ENCODE measurements around the gene NCSTN. TPM values are rescaled to one million over a fixed set of nuclear protein-coding genes. Genes with fewer than 3 reads are reported as not detected.

The NCSTN gene
- total RNA-seq, 6 experiments from 2014 or later = 133 to 154 (median 145) TPM

- DNase-seq = no peak
- no peak overlapping the region for H3K4me3 Mint-ChIP-seq
- H3K9me3 Mint-ChIP-seq = no peaks in the 10 kb centered on the region
- H3K27ac Mint-ChIP-seq = no peak overlapping the region
- H3K36me3 Mint-ChIP-seq (ENCODE audit: low read depth) = no peaks in the 10 kb centered on the region
- peaks cover 42% of the 10 kb centered on the region for H3K27me3 Mint-ChIP-seq (ENCODE audit: insufficient read depth)
- no peak for TF ChIP-seq CTCF (IDR thresholded peaks at IDR 0.05)
- H3K4me1 Mint-ChIP-seq (ENCODE audit: low read depth) = no peaks in the 10 kb centered on the region
Observed at GRCh38 chr1:160394673-160395072, 51.5 kb downstream of the NCSTN start.

GRCh38 chr1:160397651-160398050, 54.5 kb downstream of the NCSTN start:
- no peak overlapping the region for H3K4me3 Mint-ChIP-seq
- TF ChIP-seq CTCF (IDR thresholded peaks at IDR 0.05) = no peak
- H3K36me3 Mint-ChIP-seq (ENCODE audit: low read depth) = no peaks in the 10 kb centered on the region
- no peaks in the 10 kb centered on the region for H3K9me3 Mint-ChIP-seq
- DNase-seq = no peak
- H3K4me1 Mint-ChIP-seq (ENCODE audit: low read depth) = no peaks in the 10 kb centered on the region
- H3K27me3 Mint-ChIP-seq (ENCODE audit: insufficient read depth) = peaks cover 52% of the 10 kb centered on the region
- no peak overlapping the region for H3K27ac Mint-ChIP-seq

GRCh38 chr1:160398823-160399222, 55.6 kb downstream of the NCSTN start:
- Mint-ChIP-seq H3K4me1 (ENCODE audit: low read depth) (no peaks in the 10 kb centered on the region), H3K27me3 (ENCODE audit: insufficient read depth) (peaks cover 58% of the 10 kb centered on the region), H3K4me3 (no peak overlapping the region), H3K27ac (no peak overlapping the region), H3K9me3 (no peaks in the 10 kb centered on the region), H3K36me3 (ENCODE audit: low read depth) (no peaks in the 10 kb centered on the region)
- no peak for TF ChIP-seq CTCF (IDR thresholded peaks at IDR 0.05)
- no peak for DNase-seq

GRCh38 chr1:160399544-160400222, 56.5 kb downstream of the NCSTN start:
- Mint-ChIP-seq H3K36me3 (ENCODE audit: low read depth) (no peaks in the 10 kb centered on the region), H3K27ac (no peak overlapping the region), H3K4me1 (ENCODE audit: low read depth) (no peaks in the 10 kb centered on the region), H3K4me3 (no peak overlapping the region), H3K9me3 (no peaks in the 10 kb centered on the region), H3K27me3 (ENCODE audit: insufficient read depth) (peaks cover 61% of the 10 kb centered on the region)
- TF ChIP-seq CTCF (IDR thresholded peaks at IDR 0.05) = no peak
- no peak for DNase-seq

- TF ChIP-seq CTCF (IDR thresholded peaks at IDR 0.05) = no peak
- no peaks in the 10 kb centered on the region for H3K4me1 Mint-ChIP-seq (ENCODE audit: low read depth)
- H3K4me3 Mint-ChIP-seq = no peak within 1 kb of the TSS
- no peak for DNase-seq
- no peak within 1 kb of the TSS for H3K27ac Mint-ChIP-seq
- H3K36me3 Mint-ChIP-seq (ENCODE audit: low read depth) = no peaks in the 10 kb centered on the region
- H3K27me3 Mint-ChIP-seq (ENCODE audit: insufficient read depth) = peaks cover 63% of the 10 kb centered on the region
- H3K9me3 Mint-ChIP-seq = no peaks in the 10 kb centered on the region
Observed at GRCh38 chr1:160400223-160400645, 57.1 kb downstream of the NCSTN start, which contains the start of gene VANGL2. Gene VANGL2 (plus strand): TSS chr1:160400564. CDS start chr1:160415838, 15,274 bp downstream.

Data from HFFc6 (cell line).